Spleen (tissue), 11 donors: Measurements from ENCODE around the gene FOXI2. TPM values are rescaled to one million over a fixed set of nuclear protein-coding genes. Genes with fewer than 3 reads are reported as not detected.

Source experiments
- DNase-seq: peaks from one replicate; pipeline ENCODE4 v3.0.0-alpha.2; 2020
- H3K27ac ChIP-seq, 8 donors: fragments of 200-600 bp; sonication (generic) in 7 of 8; 1 replicate in 4 of 8; 2 replicates in 4 of 8; pipeline versions ENCODE4 v1.5.0 to v1.8.0; 2016 to 2021; ENCODE audit warnings: inconsistent platforms in 4 of 8, mild to moderate bottlenecking in 4 of 8, moderate library complexity in 1 of 8
- H3K27me3 ChIP-seq, 7 donors: fragments of 200-600 bp; sonication (generic) in 6 of 7; replicated peaks in 1 of 7; 1 replicate in 4 of 7; 2 replicates in 3 of 7; pipeline versions ENCODE4 v1.5.0 to v1.8.0; 2016 to 2021; ENCODE audit warnings: inconsistent platforms in 3 of 7, mild to moderate bottlenecking in 1 of 7
- H3K36me3 ChIP-seq, 6 donors: fragments of 200-600 bp; sonication (generic) in 5 of 6; 1 replicate in 4 of 6; 2 replicates in 2 of 6; pipeline versions ENCODE4 v1.5.0 to v1.8.0; 2016 to 2021; ENCODE audit warnings: inconsistent platforms in 2 of 6
- H3K4me1 ChIP-seq, 6 donors: fragments of 200-600 bp; sonication (generic) in 5 of 6; 1 replicate in 3 of 6; 2 replicates in 3 of 6; pipeline versions ENCODE4 v1.5.0 to v1.8.0; 2016 to 2021; ENCODE audit warnings: inconsistent platforms in 3 of 6
- H3K4me3 ChIP-seq, 8 donors: fragments of 200-600 bp; sonication (generic) in 7 of 8; 1 replicate in 4 of 8; 2 replicates in 4 of 8; pipeline versions ENCODE4 v1.5.0 to v1.8.0; 2016 to 2021; ENCODE audit warnings: inconsistent platforms in 4 of 8, mild to moderate bottlenecking in 4 of 8, moderate library complexity in 2 of 8
- H3K9me3 ChIP-seq, 8 donors: fragments of 200-600 bp; sonication (generic) in 7 of 8; 1 replicate in 4 of 8; 2 replicates in 4 of 8; pipeline versions ENCODE4 v1.5.0 to v1.8.0; 2016 to 2021; ENCODE audit warnings: inconsistent platforms in 4 of 8
- POLR2A ChIP-seq, 3 donors: fragments of 450-650 bp; IDR thresholded peaks; one replicate each; pipeline ENCODE4 v1.5.1; 2017; ENCODE audit warnings: antibody characterized with exemption in 3 of 3, mild to moderate bottlenecking in 1 of 3
- POLR2AphosphoS5 ChIP-seq, 3 donors: sonication (generic); formaldehyde crosslinking; IDR thresholded peaks; one replicate each; pipeline ENCODE4 v1.5.1; 2017; ENCODE audit warnings: antibody characterized with exemption in 3 of 3
- WGBS, 5 donors: extraction: QIAGEN DNeasy Blood & Tissue Kit in 3 of 5; methylation state at CpG; one replicate each; pipeline versions ENCODE4 v1.1.5 to v1.1.7; 2013 to 2018; 5-methylcytosine and 5-hydroxymethylcytosine counted together
- intact Hi-C: fragments of 100-400 bp; cut with DNase I; formaldehyde crosslinking; loops from one replicate; pipeline ENCODE4 v1.15.0; 2023; ENCODE audit warnings: low total_unique reads
- polyA plus RNA-seq, 3 donors: library from polyadenylated mRNA; stranded (reverse); fragments of 200-250 nt; gene quantifications; one replicate each; pipeline ENCODE4 v1.2.1, GENCODE V29; 2013
- total RNA-seq, 7 donors: library from RNA; depleted of rRNA in 3 of 7; stranded (reverse); fragments of >200 nt in 3 of 7; fragmentation: NEBNext Ultra II Directional in 4 of 7; extraction: Animal tissue kit (Norgen Biotek cat#: 25700) in 4 of 7; gene quantifications; one replicate each; pipeline versions ENCODE4 v1.1.0 to v1.2.1, GENCODE V29; 2016 to 2021
- TF ChIP-seq, protein P1 (sequence below), 11 experiments: fragments of 200-600 bp in 7 of 11; fragments of 450-650 bp in 4 of 11; sonication (generic) in 4 of 11; IDR thresholded peaks in 8 of 11; conservative IDR thresholded peaks in 3 of 11; 1 replicate in 7 of 11; 2 replicates in 4 of 11; pipeline versions ENCODE4 v1.4.0 to v1.8.0; 2016 to 2021; ENCODE audit warnings: antibody characterized with exemption in 11 of 11, inconsistent platforms in 4 of 11, mild to moderate bottlenecking in 1 of 11
- donor health status: healthy with polysubstance abuse.
- donor health status: DM: no; HTN: no; CAD: no; lungs with moderate emphysema.
- donor health status: DM: no; HTN: no; CAD: no.
- donor health status: Bipolar disorder and iron deficiency.
- donor health status: healthy.
- donor health status: DM: no; HTN: no; CAD: no.
- donor health status: DM: yes; HTN: yes; CAD: no.

Gene FOXI2
- total and polyA plus RNA-seq, 10 donors, result 0.05 to 1.7 (median 0.37) TPM; not detected in 1

DNA sequence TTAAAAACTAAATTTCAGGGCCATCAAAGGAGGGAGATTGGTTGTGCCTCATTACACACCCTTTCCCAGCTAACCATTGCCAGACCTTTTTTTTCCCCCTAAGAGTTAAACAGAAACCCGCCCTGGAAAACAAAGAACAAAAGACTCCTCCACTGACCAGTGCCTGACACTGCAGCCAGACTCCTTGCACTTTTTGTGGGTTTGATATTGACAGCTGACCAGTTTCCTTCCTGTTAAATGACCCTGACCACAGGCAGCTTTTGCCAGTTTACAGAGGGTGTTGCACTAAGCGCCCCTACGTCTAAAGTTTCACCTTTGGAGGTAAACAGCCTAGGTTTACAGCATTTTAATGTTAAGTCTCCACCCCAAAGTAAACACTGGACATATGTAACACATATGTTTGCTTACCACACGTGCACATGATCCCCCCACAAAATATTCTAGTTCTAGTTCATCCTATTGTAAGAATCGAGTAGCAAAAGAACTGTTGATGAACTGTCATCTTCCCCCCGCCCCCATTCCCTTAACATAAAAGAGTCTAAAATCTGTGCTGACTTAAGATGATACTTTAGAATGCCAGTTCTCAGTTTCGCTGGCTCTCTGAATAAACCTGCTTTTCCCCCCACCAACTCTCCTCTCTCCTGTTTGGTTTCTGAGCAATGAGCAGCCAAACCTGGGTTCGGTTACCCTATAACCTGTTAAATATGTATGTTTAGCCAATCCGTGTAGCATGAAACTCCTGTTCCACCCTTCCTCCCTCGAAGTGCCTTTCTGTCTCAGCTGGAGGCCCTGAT lies 38.0 kb downstream of the FOXI2 start:
- DNase-seq, result no peak
- peaks cover 0 to 4% (median 0%) of the 10 kb centered on the region in 8 donors for H3K9me3 ChIP-seq
- H3K36me3 ChIP-seq, result no peaks in the 10 kb centered on the region
- intact Hi-C loops, result no loop called here
- TF ChIP-seq, protein P1, sequence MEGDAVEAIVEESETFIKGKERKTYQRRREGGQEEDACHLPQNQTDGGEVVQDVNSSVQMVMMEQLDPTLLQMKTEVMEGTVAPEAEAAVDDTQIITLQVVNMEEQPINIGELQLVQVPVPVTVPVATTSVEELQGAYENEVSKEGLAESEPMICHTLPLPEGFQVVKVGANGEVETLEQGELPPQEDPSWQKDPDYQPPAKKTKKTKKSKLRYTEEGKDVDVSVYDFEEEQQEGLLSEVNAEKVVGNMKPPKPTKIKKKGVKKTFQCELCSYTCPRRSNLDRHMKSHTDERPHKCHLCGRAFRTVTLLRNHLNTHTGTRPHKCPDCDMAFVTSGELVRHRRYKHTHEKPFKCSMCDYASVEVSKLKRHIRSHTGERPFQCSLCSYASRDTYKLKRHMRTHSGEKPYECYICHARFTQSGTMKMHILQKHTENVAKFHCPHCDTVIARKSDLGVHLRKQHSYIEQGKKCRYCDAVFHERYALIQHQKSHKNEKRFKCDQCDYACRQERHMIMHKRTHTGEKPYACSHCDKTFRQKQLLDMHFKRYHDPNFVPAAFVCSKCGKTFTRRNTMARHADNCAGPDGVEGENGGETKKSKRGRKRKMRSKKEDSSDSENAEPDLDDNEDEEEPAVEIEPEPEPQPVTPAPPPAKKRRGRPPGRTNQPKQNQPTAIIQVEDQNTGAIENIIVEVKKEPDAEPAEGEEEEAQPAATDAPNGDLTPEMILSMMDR (IDR thresholded peaks at IDR 0.05 in 8 of 11, conservative IDR thresholded peaks at IDR 0.05 in 3 of 11), result no peak
- TF ChIP-seq POLR2AphosphoS5 (IDR thresholded peaks at IDR 0.05), result no peak
- no peak for TF ChIP-seq POLR2A (IDR thresholded peaks at IDR 0.05)
- WGBS, 5 donors, result 47 to 66% (median 50%) methylated on average over 10 of the region's 10 CpGs
- no peak overlapping the region for H3K4me3 ChIP-seq
- H3K4me1 ChIP-seq, result peaks cover 0 to 4% (median 0%) of the 10 kb centered on the region in 6 donors
- no peaks in the 10 kb centered on the region for H3K27me3 ChIP-seq
- no peak overlapping the region for H3K27ac ChIP-seq

DNA sequence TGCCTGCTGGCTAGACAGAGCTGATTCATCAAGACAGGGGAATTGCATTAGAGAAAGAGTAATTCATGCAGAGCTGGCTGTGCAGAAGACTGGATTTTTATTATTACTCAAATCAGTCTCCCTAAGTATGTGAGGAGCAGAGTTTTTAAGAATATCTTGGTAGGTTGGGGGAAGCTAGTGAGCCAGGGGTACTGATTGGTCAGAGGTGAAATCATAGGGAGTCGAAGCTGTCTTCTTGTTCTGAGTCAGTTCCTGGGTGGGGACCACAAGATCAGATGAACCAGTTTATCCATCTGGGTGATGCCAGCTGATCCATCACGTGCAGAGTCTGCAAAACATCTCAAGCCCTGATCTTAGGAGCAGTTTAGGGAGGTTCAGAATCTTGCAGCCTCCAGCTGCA lies 39.8 kb downstream of the FOXI2 start:
- Histone ChIP-seq H3K4me3 (no peak overlapping the region), H3K4me1 (peaks cover 0 to 4% (median 0%) of the 10 kb centered on the region in 6 donors), H3K36me3 (no peaks in the 10 kb centered on the region), H3K27me3 (peaks cover 0 to 4% (median 0%) of the 10 kb centered on the region in 7 donors), H3K9me3 (no peaks in the 10 kb centered on the region), H3K27ac (no peak overlapping the region)
- 48 to 73% (median 60%) methylated on average over 2 of the region's 2 CpGs for WGBS, 5 donors
- intact Hi-C loops, result no loop called here
- DNase-seq, result no peak
- TF ChIP-seq, protein P1 (IDR thresholded peaks at IDR 0.05 in 8 of 11, conservative IDR thresholded peaks at IDR 0.05 in 3 of 11), result no peak
- TF ChIP-seq POLR2A (IDR thresholded peaks at IDR 0.05) (no peak), POLR2AphosphoS5 (IDR thresholded peaks at IDR 0.05) (no peak)

DNA sequence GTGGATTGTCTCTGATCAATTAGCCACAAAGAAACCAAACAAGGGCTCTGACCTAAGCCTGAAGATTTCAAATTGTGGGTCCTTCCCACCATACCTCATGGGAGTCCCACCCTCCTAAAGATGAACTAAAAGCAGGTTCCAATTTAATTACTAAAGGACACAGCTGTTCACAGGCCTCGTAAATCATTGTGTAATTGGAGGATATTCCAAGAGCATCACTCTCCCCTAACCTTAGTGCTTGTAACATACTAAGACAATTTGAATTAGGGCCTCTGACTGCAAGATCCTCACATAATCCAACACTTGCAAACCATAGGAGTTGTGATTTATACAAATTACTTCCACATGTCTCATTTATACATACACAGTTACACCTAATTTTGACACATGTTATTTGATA lies 44.4 kb downstream of the FOXI2 start:
- H3K27ac ChIP-seq, result no peak overlapping the region
- H3K36me3 ChIP-seq, result no peaks in the 10 kb centered on the region
- H3K4me3 ChIP-seq, result no peak overlapping the region
- TF ChIP-seq POLR2AphosphoS5 (IDR thresholded peaks at IDR 0.05) (no peak), POLR2A (IDR thresholded peaks at IDR 0.05) (no peak)
- H3K9me3 ChIP-seq, result peaks cover 0 to 12% (median 5%) of the 10 kb centered on the region in 8 donors
- no peak for DNase-seq
- WGBS, 5 donors, result 59 to 96% (median 71%) methylated on average over 1 of the region's 1 CpG
- H3K27me3 ChIP-seq, result peaks cover 0 to 7% (median 0%) of the 10 kb centered on the region in 7 donors
- intact Hi-C loops, result no loop called here
- no peaks in the 10 kb centered on the region for H3K4me1 ChIP-seq

DNA sequence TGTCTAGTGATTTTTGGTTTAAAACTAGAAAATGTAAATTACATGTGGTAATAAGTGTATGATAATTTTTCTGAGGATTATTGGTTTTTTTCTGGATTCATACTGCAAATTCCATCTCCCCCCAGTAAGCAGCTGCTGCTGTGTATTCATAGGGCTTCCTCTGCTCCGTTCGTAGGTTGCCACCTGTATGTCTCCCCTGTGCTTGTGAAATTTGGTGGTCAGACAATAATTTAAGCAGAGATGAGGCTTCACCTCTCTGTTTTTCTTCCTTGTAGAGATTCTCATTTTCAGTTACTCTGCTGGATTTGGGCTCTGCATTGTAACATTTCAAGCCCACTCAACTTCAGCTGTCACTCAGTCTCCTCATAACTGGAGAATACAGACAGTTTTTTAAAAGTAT lies 50.9 kb downstream of the FOXI2 start:
- H3K4me3 ChIP-seq, result no peak overlapping the region
- peaks cover 0 to 25% (median 17%) of the 10 kb centered on the region in 8 donors for H3K9me3 ChIP-seq
- intact Hi-C loops, result no loop called here
- no peaks in the 10 kb centered on the region for H3K36me3 ChIP-seq
- H3K27ac ChIP-seq, result no peak overlapping the region
- no peak for TF ChIP-seq POLR2AphosphoS5 (IDR thresholded peaks at IDR 0.05)
- no peak for TF ChIP-seq POLR2A (IDR thresholded peaks at IDR 0.05)
- H3K4me1 ChIP-seq, result no peaks in the 10 kb centered on the region
- H3K27me3 ChIP-seq, result peaks cover 0 to 29% (median 0%) of the 10 kb centered on the region in 7 donors
- WGBS, 5 donors, result 84 to 96% (median 94%) methylated on average over 2 of the region's 2 CpGs
- DNase-seq, result no peak

DNA sequence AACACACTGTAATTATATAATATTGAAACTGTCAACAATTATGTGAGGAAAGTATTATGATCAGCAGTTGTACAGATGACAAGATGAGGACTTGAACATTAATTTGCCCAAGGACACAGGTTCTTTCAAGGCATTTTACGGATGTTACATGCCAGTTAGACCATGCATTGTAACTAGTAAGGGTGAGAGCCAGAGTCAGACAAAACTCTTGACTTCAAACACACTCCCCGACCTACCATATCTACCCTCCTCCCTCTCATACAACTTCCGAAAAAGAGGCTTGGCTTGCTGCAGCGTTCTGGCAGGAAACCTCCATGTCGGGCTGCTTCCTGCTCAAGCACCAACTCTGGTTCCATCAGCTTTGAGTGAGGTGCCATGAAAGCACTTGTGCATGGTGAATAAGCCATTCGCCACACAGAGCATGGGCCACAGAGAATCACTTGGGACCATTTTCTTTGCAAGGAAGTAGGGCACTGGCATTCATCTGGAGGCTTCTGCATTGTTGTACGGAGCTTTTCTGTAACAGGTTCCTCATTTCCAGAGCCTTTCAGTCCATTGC lies 53.2 kb downstream of the FOXI2 start:
- no peak for TF ChIP-seq POLR2A (IDR thresholded peaks at IDR 0.05)
- TF ChIP-seq, protein P1 (IDR thresholded peaks at IDR 0.05 in 8 of 11, conservative IDR thresholded peaks at IDR 0.05 in 3 of 11), result no peak
- no peak for DNase-seq
- no peak overlapping the region for H3K4me3 ChIP-seq
- whole genome bisulfite sequencing, 5 donors, result 13 to 20% (median 16%) methylated on average over 7 of the region's 7 CpGs
- intact Hi-C loops, result no loop called here
- no peaks in the 10 kb centered on the region for H3K36me3 ChIP-seq
- H3K9me3 ChIP-seq, result peaks cover 0 to 19% (median 12%) of the 10 kb centered on the region in 8 donors
- peaks cover 0 to 29% (median 0%) of the 10 kb centered on the region in 7 donors for H3K27me3 ChIP-seq
- no peak overlapping the region for H3K27ac ChIP-seq
- H3K4me1 ChIP-seq, result no peaks in the 10 kb centered on the region
